GM19452 (cell line): ENCODE measurements around the gene RBMS1.
"Not testable (repeated sequence)": the region's sequence is repeated elsewhere in the genome, so short reads cannot be mapped to it uniquely, and the experiment has no call there.

Source experiments
- ATAC-seq: cut with Tn5 transposase; IDR thresholded peaks from one replicate; pipeline ENCODE4 v1.9.1; 2021; ENCODE audit not compliant: unreplicated experiment

RBMS1 gene

GRCh38 chr2:160502478-160502877, 8.9 kb upstream of the RBMS1 start:
- no peak for ATAC-seq

GRCh38 chr2:160501370-160501769, 7.8 kb upstream of the RBMS1 start:
- no peak for ATAC-seq

GRCh38 chr2:160499865-160500264, 6.3 kb upstream of the RBMS1 start:
- no peak for ATAC-seq

- ATAC-seq, result no peak
Observed at GRCh38 chr2:160498137-160498536, 4.5 kb upstream of the RBMS1 start.

GRCh38 chr2:160494201-160494644, 616 bp upstream of the RBMS1 start:
- no peak for ATAC-seq

GRCh38 chr2:160492401-160493226, 993 bp downstream of the RBMS1 start:
- ATAC-seq, result no peak

GRCh38 chr2:160491911-160492371, 1.7 kb downstream of the RBMS1 start:
- no peak for ATAC-seq

- ATAC-seq, result no peak
Observed at GRCh38 chr2:160490733-160491685, 2.6 kb downstream of the RBMS1 start.

GRCh38 chr2:160489111-160489510, 4.5 kb downstream of the RBMS1 start:
- ATAC-seq, result no peak

- not testable (repeated sequence) for ATAC-seq
Observed at GRCh38 chr2:160488289-160488688, 5.3 kb downstream of the RBMS1 start.

- ATAC-seq, result no peak
Observed at GRCh38 chr2:160486341-160486740, 7.3 kb downstream of the RBMS1 start.

- ATAC-seq, result no peak
Observed at GRCh38 chr2:160484859-160485520, 8.6 kb downstream of the RBMS1 start.

- ATAC-seq, result no peak
Observed at GRCh38 chr2:160482673-160483072, 10.9 kb downstream of the RBMS1 start.

- no peak for ATAC-seq
Observed at GRCh38 chr2:160479269-160479668, 14.3 kb downstream of the RBMS1 start.

GRCh38 chr2:160478660-160479059, 14.9 kb downstream of the RBMS1 start:
- no peak for ATAC-seq

GRCh38 chr2:160477032-160477431, 16.6 kb downstream of the RBMS1 start:
- no peak for ATAC-seq

- ATAC-seq, result no peak
Observed at GRCh38 chr2:160474891-160475787, 18.5 kb downstream of the RBMS1 start.

- no peak for ATAC-seq
Observed at GRCh38 chr2:160474319-160474645, 19.3 kb downstream of the RBMS1 start.

- ATAC-seq, result no peak
Observed at GRCh38 chr2:160473468-160474318, 19.9 kb downstream of the RBMS1 start.
